ENCODE data around the gene RPP25.

- TF ChIP-seq CTCF (tag by site-specific recombination; IDR thresholded peaks at IDR 0.05) (no peak), SP3 (tag by site-specific recombination; IDR thresholded peaks at IDR 0.05) (no peak), PRDM4 (tag by site-specific recombination; IDR thresholded peaks at IDR 0.05) (no peak), SCRT1 (tag by site-specific recombination; IDR thresholded peaks at IDR 0.05; ENCODE audit: borderline replicate concordance) (no peak), REST (tag by site-specific recombination; IDR thresholded peaks at IDR 0.05) (no peak), TCF7L2 (IDR thresholded peaks at IDR 0.05; ENCODE audit: borderline replicate concordance, low read depth, low read length) (no peak), SP7 (tag by site-specific recombination; IDR thresholded peaks at IDR 0.05) (no peak), ZNF239 (tag by site-specific recombination; IDR thresholded peaks at IDR 0.05) (no peak), ZNF449 (tag by site-specific recombination; IDR thresholded peaks at IDR 0.05) (no peak), ZFP3 (tag by site-specific recombination; IDR thresholded peaks at IDR 0.05; ENCODE audit: low read depth) (no peak), ZNF423 (tag by site-specific recombination; IDR thresholded peaks at IDR 0.05) (no peak), ZNF280D (tag by site-specific recombination; IDR thresholded peaks at IDR 0.05) (no peak), HOXA7 (CRISPR knock-in tag; IDR thresholded peaks at IDR 0.05; ENCODE audit: borderline replicate concordance) (no peak)
Observed at GRCh38 chr15:74955017-74955416, 1.6 kb downstream of the RPP25 start.

All from HEK293 (cell line).